Brain microvascular endothelial cell (primary cell): ENCODE measurements around the gene KCNT1.

Experiments
- DNase-seq: peaks from one replicate; pipeline ENCODE4 v3.0.0-alpha.2; 2020
- H3K27ac ChIP-seq: fragments of 250-450 bp; sonication (Bioruptor Pico); 2 replicates; pipeline ENCODE4 v1.5.1; 2020; ENCODE audit warnings: mild to moderate bottlenecking, moderate library complexity
- H3K27me3 ChIP-seq: fragments of 250-450 bp; sonication (Bioruptor Pico); replicated peaks from 2 replicates; pipeline ENCODE4 v1.5.1; 2020; ENCODE audit warnings: mild to moderate bottlenecking
- H3K36me3 ChIP-seq: fragments of 250-450 bp; sonication (Bioruptor Pico); replicated peaks from 2 replicates; pipeline ENCODE4 v1.5.1; 2020; ENCODE audit warnings: mild to moderate bottlenecking
- H3K4me3 ChIP-seq: 2 replicates; pipeline ENCODE4 v1.5.1; 2011; ENCODE audit warnings: low read depth, mild to moderate bottlenecking, control low read depth, low read length, moderate library complexity
- in situ Hi-C: cut with HindIII; loops from 2 replicates; pipeline ENCODE4 v1.10.0; 2017; ENCODE audit warnings: low sequenced_read_pairs, low pct_ligation_motif_present
- TF ChIP-seq, protein P1 (sequence below): IDR thresholded peaks from 2 replicates; pipeline ENCODE4 v1.5.1; 2011; ENCODE audit warnings: low read depth, mild to moderate bottlenecking, moderate library complexity, low read length, control low read depth, inconsistent platforms; ENCODE audit errors: missing control alignments

Gene KCNT1

GRCh38 chr9:135787776-135788575 lies 86.0 kb downstream of the KCNT1 start:
- Histone ChIP-seq H3K27ac (no peak overlapping the region), H3K36me3 (no peaks in the 10 kb centered on the region), H3K27me3 (no peaks in the 10 kb centered on the region), H3K4me3 (no peak overlapping the region)
- DNase-seq = no peak
- TF ChIP-seq, protein P1, sequence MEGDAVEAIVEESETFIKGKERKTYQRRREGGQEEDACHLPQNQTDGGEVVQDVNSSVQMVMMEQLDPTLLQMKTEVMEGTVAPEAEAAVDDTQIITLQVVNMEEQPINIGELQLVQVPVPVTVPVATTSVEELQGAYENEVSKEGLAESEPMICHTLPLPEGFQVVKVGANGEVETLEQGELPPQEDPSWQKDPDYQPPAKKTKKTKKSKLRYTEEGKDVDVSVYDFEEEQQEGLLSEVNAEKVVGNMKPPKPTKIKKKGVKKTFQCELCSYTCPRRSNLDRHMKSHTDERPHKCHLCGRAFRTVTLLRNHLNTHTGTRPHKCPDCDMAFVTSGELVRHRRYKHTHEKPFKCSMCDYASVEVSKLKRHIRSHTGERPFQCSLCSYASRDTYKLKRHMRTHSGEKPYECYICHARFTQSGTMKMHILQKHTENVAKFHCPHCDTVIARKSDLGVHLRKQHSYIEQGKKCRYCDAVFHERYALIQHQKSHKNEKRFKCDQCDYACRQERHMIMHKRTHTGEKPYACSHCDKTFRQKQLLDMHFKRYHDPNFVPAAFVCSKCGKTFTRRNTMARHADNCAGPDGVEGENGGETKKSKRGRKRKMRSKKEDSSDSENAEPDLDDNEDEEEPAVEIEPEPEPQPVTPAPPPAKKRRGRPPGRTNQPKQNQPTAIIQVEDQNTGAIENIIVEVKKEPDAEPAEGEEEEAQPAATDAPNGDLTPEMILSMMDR = no peak
- in situ Hi-C loops = no loop called here

DNA sequence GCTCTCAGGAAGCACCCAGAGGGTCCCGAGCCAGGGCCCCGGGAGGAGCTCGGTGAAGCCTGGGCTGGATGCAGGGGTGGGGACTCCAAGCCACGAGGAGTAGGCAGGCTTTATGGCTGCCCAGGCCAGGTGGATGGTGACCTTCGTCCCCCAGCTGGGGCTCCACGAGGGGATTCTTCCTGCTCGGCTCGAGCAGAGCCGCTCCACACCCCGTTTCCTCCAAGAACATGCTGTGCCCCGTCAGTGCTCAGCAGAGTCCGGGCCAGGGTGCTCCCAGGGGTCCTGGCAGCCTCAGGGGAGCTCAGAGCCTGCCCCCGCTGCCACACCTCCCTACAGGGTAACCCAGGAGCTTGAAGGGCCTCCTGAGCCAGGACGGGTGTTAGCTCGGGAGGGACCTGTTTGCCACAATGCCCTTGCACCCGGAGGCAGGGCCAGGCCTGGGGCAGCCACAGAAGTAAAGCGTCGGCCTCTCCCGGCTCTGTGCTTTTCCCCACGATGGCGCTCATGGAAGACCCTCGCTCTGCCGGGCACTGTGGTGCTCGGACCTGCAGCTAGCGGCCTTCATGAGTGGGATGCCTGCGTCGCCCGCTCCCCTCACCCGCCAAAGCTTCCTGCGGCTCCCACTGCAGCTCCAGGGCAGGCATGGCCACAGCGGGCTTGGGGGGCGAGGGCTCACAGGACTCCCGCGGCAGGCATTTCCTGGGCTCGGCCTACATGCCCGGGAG lies 86.8 kb downstream of the KCNT1 start:
- TF ChIP-seq, protein P1 = no peak
- no peak for DNase-seq
- in situ Hi-C loops = no loop called here
- no peaks in the 10 kb centered on the region for H3K27me3 ChIP-seq
- no peak overlapping the region for H3K27ac ChIP-seq
- no peak overlapping the region for H3K4me3 ChIP-seq
- H3K36me3 ChIP-seq = no peaks in the 10 kb centered on the region

GRCh38 chr9:135789838-135790291 lies 87.9 kb downstream of the KCNT1 start:
- in situ Hi-C loops = no loop called here
- TF ChIP-seq, protein P1 = no peak
- Histone ChIP-seq H3K4me3 (no peak overlapping the region), H3K27ac (no peak overlapping the region), H3K36me3 (no peaks in the 10 kb centered on the region), H3K27me3 (no peaks in the 10 kb centered on the region)
- no peak for DNase-seq

DNA sequence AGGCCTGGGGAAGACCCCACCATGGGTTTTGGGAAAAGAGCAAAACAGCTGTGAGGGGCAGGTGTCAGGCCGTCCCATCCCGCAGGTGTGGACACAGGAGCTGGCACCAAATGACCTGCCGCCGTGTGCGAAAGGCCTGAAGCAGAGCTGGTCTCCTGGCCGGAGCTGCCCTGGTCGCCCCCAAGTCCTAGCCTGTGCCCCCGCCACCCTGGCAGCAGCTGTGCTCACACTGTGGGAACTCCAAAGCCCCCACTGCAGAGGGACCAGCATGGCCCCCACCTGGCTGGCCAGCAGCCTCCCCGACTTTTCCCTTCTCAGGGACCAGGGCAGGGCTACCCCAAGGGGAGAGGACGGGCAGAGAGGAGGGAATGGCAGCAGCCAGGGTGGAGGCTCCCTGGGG lies 88.4 kb downstream of the KCNT1 start:
- TF ChIP-seq, protein P1 = no peak
- no peak overlapping the region for H3K4me3 ChIP-seq
- H3K36me3 ChIP-seq = no peaks in the 10 kb centered on the region
- H3K27ac ChIP-seq = no peak overlapping the region
- DNase-seq = no peak
- H3K27me3 ChIP-seq = no peaks in the 10 kb centered on the region
- in situ Hi-C loops = no loop called here

GRCh38 chr9:135790850-135791249 lies 88.9 kb downstream of the KCNT1 start:
- Histone ChIP-seq H3K27ac (no peak overlapping the region), H3K4me3 (no peak overlapping the region), H3K27me3 (no peaks in the 10 kb centered on the region), H3K36me3 (no peaks in the 10 kb centered on the region)
- TF ChIP-seq, protein P1 = no peak
- in situ Hi-C loops = no loop called here
- DNase-seq = no peak
